Measurements from ENCODE around the gene SHISAL1. TPM values are rescaled to one million over a fixed set of nuclear protein-coding genes. Genes with fewer than 3 reads are reported as not detected.

The SHISAL1 gene
- total RNA-seq, 4 donors from 2014 or later: 6.6 to 20.4 (median 12.4) TPM

GRCh38 chr22:44277386-44278135 is 35.2 kb downstream of the SHISAL1 start:
- H3K4me1 ChIP-seq: peaks cover 0 to 25% (median 9%) of the 10 kb centered on the region in 4 donors
- H3K27ac ChIP-seq (replicated peaks in 1 of 4): no peak overlapping the region
- H3K9me3 ChIP-seq: no peaks in the 10 kb centered on the region
- peaks cover 0 to 2% (median 0%) of the 10 kb centered on the region in 4 donors for H3K36me3 ChIP-seq
- no peak overlapping the region for H3K4me3 ChIP-seq
- intact Hi-C loops (cut with DNase I): no loop called here
- WGBS: 89% methylated on average over 12 of the region's 13 CpGs
- DNase-seq (ENCODE audit: extremely low spot score): no peak
- H3K27me3 ChIP-seq: no peaks in the 10 kb centered on the region
- TF ChIP-seq EP300 (IDR thresholded peaks at IDR 0.05): no peak
- no peak for TF ChIP-seq POLR2A (IDR thresholded peaks at IDR 0.05; ENCODE audit: low read depth)
- TF ChIP-seq POLR2AphosphoS5 (IDR thresholded peaks at IDR 0.05): no peak
- TF ChIP-seq, protein P1, sequence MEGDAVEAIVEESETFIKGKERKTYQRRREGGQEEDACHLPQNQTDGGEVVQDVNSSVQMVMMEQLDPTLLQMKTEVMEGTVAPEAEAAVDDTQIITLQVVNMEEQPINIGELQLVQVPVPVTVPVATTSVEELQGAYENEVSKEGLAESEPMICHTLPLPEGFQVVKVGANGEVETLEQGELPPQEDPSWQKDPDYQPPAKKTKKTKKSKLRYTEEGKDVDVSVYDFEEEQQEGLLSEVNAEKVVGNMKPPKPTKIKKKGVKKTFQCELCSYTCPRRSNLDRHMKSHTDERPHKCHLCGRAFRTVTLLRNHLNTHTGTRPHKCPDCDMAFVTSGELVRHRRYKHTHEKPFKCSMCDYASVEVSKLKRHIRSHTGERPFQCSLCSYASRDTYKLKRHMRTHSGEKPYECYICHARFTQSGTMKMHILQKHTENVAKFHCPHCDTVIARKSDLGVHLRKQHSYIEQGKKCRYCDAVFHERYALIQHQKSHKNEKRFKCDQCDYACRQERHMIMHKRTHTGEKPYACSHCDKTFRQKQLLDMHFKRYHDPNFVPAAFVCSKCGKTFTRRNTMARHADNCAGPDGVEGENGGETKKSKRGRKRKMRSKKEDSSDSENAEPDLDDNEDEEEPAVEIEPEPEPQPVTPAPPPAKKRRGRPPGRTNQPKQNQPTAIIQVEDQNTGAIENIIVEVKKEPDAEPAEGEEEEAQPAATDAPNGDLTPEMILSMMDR (IDR thresholded peaks at IDR 0.05): no peak

GRCh38 chr22:44276706-44277356 is 35.9 kb downstream of the SHISAL1 start:
- Histone ChIP-seq H3K27me3 (no peaks in the 10 kb centered on the region), H3K9me3 (no peaks in the 10 kb centered on the region), H3K4me3 (no peak overlapping the region), H3K4me1 (peaks cover 0 to 25% (median 10%) of the 10 kb centered on the region in 4 donors), H3K36me3 (peaks cover 0 to 2% (median 0%) of the 10 kb centered on the region in 4 donors), H3K27ac (replicated peaks in 1 of 4) (no peak overlapping the region)
- intact Hi-C loops (cut with DNase I): no loop called here
- WGBS: 93% methylated on average over 17 of the region's 18 CpGs
- DNase-seq (ENCODE audit: extremely low spot score): no peak
- TF ChIP-seq, protein P1 (IDR thresholded peaks at IDR 0.05): no peak
- TF ChIP-seq POLR2AphosphoS5 (IDR thresholded peaks at IDR 0.05): no peak
- no peak for TF ChIP-seq POLR2A (IDR thresholded peaks at IDR 0.05; ENCODE audit: low read depth)
- no peak for TF ChIP-seq EP300 (IDR thresholded peaks at IDR 0.05)

DNA sequence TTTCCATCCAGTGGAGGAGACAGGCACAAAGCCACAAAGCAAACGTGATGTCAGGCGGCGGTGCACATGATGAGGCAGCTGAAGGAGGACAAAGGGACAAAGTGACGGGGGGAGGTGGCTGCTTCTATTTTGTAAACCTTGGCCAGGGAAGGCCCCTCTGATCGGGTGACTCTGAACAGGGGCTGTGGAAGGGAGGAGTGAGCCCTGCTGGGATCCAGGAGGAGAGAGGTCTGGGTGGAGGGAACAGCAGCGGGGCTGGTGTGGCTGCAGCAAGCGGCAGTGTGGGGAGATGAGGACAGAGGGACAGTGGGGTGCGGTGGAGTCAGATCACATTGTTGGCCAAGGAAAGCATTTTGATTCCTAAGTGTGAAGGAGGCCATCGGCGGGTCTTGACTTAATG is 36.7 kb downstream of the SHISAL1 start:
- H3K4me1 ChIP-seq: peaks cover 0 to 21% (median 10%) of the 10 kb centered on the region in 4 donors
- no peaks in the 10 kb centered on the region for H3K27me3 ChIP-seq
- H3K9me3 ChIP-seq: no peaks in the 10 kb centered on the region
- no peak overlapping the region for H3K27ac ChIP-seq (replicated peaks in 1 of 4)
- no peak for DNase-seq (ENCODE audit: extremely low spot score)
- H3K4me3 ChIP-seq: no peak overlapping the region
- 92% methylated on average over 10 of the region's 10 CpGs for WGBS
- TF ChIP-seq EP300 (IDR thresholded peaks at IDR 0.05) (no peak), POLR2AphosphoS5 (IDR thresholded peaks at IDR 0.05) (no peak), POLR2A (IDR thresholded peaks at IDR 0.05; ENCODE audit: low read depth) (no peak)
- TF ChIP-seq, protein P1 (IDR thresholded peaks at IDR 0.05): no peak
- peaks cover 0 to 2% (median 0%) of the 10 kb centered on the region in 4 donors for H3K36me3 ChIP-seq
- intact Hi-C loops (cut with DNase I): no loop called here

- intact Hi-C loops (cut with DNase I): no loop called here
- WGBS: 64% methylated on average over 3 of the region's 5 CpGs
- Histone ChIP-seq H3K36me3 (peaks cover 0 to 2% (median 0%) of the 10 kb centered on the region in 4 donors), H3K27ac (replicated peaks in 1 of 4) (no peak overlapping the region), H3K9me3 (no peaks in the 10 kb centered on the region), H3K4me3 (no peak overlapping the region), H3K27me3 (no peaks in the 10 kb centered on the region), H3K4me1 (peaks cover 0 to 21% (median 10%) of the 10 kb centered on the region in 4 donors)
- no peak for DNase-seq (ENCODE audit: extremely low spot score)
- TF ChIP-seq POLR2AphosphoS5 (IDR thresholded peaks at IDR 0.05) (no peak), POLR2A (IDR thresholded peaks at IDR 0.05; ENCODE audit: low read depth) (no peak)
- TF ChIP-seq, protein P1 (IDR thresholded peaks at IDR 0.05): no peak
Measured at GRCh38 chr22:44275631-44275995, 37.1 kb downstream of the SHISAL1 start.
